RWPE2 (cell line): ENCODE data around the gene NMNAT3.

ENCODE experiments used
- ATAC-seq: fragments of 200-7000 bp; cut with Tn5 transposase; 3 replicates; pipeline ENCODE4 v1.9.1; 2021; ENCODE audit warnings: low read depth
- DNase-seq: peaks from one replicate; pipeline ENCODE4 v3.0.0-alpha.2; 2020; ENCODE audit warnings: low spot score
- H3K27ac ChIP-seq: fragments of 450-650 bp; 2 replicates; pipeline ENCODE4 v1.5.1; 2017; ENCODE audit warnings: mild to moderate bottlenecking; ENCODE audit not compliant: poor library complexity, severe bottlenecking
- H3K27me3 ChIP-seq: fragments of 250-450 bp; sonication (Bioruptor Pico); 2 replicates; pipeline ENCODE4 v1.5.1; 2021; ENCODE audit warnings: mild to moderate bottlenecking, moderate library complexity; ENCODE audit not compliant: insufficient read depth, poor library complexity, severe bottlenecking
- H3K36me3 ChIP-seq: fragments of 250-450 bp; sonication (Bioruptor Pico); 2 replicates; pipeline ENCODE4 v1.5.1; 2020; ENCODE audit warnings: low read depth, mild to moderate bottlenecking, moderate library complexity
- H3K4me1 ChIP-seq: fragments of 250-450 bp; sonication (Bioruptor Pico); 2 replicates; pipeline ENCODE4 v1.5.1; 2021; ENCODE audit warnings: mild to moderate bottlenecking, moderate library complexity; ENCODE audit not compliant: insufficient read depth, poor library complexity, severe bottlenecking
- H3K4me3 ChIP-seq: fragments of 250-450 bp; sonication (Bioruptor Pico); 2 replicates; pipeline ENCODE4 v1.5.1; 2021; ENCODE audit warnings: mild to moderate bottlenecking, moderate library complexity; ENCODE audit not compliant: severe bottlenecking
- H3K9me3 ChIP-seq: fragments of 250-450 bp; sonication (Bioruptor Pico); 2 replicates; pipeline ENCODE4 v1.5.1; 2021; ENCODE audit warnings: mild to moderate bottlenecking, moderate library complexity; ENCODE audit not compliant: severe bottlenecking
- TF ChIP-seq, protein P1 (sequence below): fragments of 450-650 bp; IDR thresholded peaks from one replicate; pipeline ENCODE4 v1.5.1; 2017; ENCODE audit warnings: mild to moderate bottlenecking, moderate library complexity; ENCODE audit not compliant: poor library complexity, severe bottlenecking

The NMNAT3 gene

DNA sequence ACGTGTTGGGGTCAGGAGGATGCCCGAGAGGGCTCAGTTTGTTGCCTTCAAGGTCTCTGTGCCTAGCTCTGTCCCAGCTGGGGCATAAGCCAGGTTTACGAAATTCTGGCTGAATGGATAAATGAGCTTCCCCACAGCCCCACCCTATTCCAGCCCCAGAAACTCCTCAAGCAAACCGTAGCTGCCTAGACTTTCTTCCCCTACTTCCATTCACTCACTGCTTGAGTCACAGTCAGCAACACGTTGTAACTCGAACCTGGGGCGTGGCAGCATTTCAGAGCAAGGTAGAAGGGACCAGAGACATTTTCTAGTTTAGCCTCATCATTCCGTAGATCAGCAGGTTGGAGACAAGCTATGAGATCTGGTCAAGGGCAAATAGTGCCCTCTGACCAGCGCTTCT lies 24.2 kb downstream of the NMNAT3 start:
- peaks cover 15% of the 10 kb centered on the region for H3K4me1 ChIP-seq
- DNase-seq (peak; percentile 84), ATAC-seq (peak; percentile 99)
- no peaks in the 10 kb centered on the region for H3K27me3 ChIP-seq
- H3K4me3 ChIP-seq = no peak overlapping the region
- H3K9me3 ChIP-seq = no peaks in the 10 kb centered on the region
- TF ChIP-seq, protein P1, sequence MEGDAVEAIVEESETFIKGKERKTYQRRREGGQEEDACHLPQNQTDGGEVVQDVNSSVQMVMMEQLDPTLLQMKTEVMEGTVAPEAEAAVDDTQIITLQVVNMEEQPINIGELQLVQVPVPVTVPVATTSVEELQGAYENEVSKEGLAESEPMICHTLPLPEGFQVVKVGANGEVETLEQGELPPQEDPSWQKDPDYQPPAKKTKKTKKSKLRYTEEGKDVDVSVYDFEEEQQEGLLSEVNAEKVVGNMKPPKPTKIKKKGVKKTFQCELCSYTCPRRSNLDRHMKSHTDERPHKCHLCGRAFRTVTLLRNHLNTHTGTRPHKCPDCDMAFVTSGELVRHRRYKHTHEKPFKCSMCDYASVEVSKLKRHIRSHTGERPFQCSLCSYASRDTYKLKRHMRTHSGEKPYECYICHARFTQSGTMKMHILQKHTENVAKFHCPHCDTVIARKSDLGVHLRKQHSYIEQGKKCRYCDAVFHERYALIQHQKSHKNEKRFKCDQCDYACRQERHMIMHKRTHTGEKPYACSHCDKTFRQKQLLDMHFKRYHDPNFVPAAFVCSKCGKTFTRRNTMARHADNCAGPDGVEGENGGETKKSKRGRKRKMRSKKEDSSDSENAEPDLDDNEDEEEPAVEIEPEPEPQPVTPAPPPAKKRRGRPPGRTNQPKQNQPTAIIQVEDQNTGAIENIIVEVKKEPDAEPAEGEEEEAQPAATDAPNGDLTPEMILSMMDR = no peak
- no peak overlapping the region for H3K27ac ChIP-seq
- no peaks in the 10 kb centered on the region for H3K36me3 ChIP-seq

DNA sequence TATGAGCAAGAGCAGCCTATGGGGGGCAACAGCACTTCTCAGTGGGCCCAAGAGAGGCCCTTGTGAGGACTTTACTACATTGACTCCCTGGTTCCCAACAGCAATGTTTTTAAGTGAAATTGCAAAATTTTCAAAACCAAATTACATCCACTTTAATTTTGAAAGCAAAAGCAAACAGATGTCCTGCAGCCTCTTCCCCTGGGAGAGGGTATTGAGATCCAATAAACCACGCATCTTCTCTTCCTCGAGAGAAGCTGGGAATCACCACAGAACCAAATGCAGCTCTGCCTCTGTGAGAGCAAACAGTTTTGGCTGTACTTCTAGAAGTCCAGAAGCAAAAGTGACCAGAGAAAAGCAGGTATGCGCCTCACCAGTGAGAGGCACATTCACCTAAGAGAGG lies 25.2 kb downstream of the NMNAT3 start:
- Histone ChIP-seq H3K27ac (no peak overlapping the region), H3K36me3 (no peaks in the 10 kb centered on the region), H3K27me3 (no peaks in the 10 kb centered on the region), H3K9me3 (no peaks in the 10 kb centered on the region), H3K4me1 (peaks cover 15% of the 10 kb centered on the region), H3K4me3 (no peak overlapping the region)
- TF ChIP-seq, protein P1 = no peak
- ATAC-seq = no peak
- no peak for DNase-seq

- H3K27me3 ChIP-seq = no peaks in the 10 kb centered on the region
- DNase-seq (no peak), ATAC-seq (no peak)
- TF ChIP-seq, protein P1 = no peak
- no peaks in the 10 kb centered on the region for H3K4me1 ChIP-seq
- no peak overlapping the region for H3K4me3 ChIP-seq
- H3K9me3 ChIP-seq = no peaks in the 10 kb centered on the region
- no peaks in the 10 kb centered on the region for H3K36me3 ChIP-seq
- H3K27ac ChIP-seq = no peak overlapping the region
Observed at GRCh38 chr3:139647866-139648435, 29.8 kb downstream of the NMNAT3 start.

DNA sequence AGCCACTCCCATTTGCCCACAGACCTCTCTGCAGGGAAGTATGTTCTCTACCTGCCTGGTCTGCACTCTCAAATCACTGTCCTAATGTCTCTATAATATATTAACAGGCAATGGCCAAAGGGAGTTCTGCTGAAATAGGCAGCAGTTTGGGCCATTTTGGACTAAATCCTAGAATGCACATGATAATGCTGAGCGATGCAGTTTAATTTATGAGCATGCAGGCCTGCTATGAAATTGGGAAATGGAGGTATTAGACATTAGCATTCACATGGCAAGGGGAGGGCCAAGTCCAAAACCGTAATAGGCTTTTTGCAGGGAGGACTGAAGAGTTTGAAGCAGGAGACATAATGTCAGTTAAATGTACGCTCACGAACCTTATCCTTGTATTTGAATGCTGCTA lies 31.3 kb downstream of the NMNAT3 start:
- no peaks in the 10 kb centered on the region for H3K27me3 ChIP-seq
- TF ChIP-seq, protein P1 = no peak
- H3K4me3 ChIP-seq = no peak overlapping the region
- no peak for DNase-seq
- ATAC-seq = no peak
- H3K27ac ChIP-seq = no peak overlapping the region
- no peaks in the 10 kb centered on the region for H3K36me3 ChIP-seq
- no peaks in the 10 kb centered on the region for H3K4me1 ChIP-seq
- H3K9me3 ChIP-seq = no peaks in the 10 kb centered on the region

DNA sequence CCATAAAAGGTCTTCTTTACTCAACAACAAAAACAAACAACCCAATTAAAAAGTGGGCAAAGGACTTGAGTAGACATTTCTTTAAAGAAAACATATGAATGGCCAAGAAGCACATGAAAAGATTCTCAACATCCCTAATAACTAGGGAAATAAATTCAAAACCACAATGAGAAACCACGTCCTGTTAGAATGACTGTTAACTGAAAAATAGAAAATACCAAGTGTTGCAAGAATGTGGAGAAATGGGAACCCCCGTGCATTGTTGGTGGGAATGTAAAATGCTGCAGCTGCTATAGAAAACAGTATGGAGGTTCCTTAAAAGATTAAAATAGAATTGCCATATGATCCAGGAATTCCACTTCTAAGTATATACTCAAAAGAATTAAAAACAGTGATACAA lies 34.8 kb downstream of the NMNAT3 start:
- DNase-seq = no peak
- ATAC-seq = no peak
- Histone ChIP-seq H3K27me3 (no peaks in the 10 kb centered on the region), H3K9me3 (no peaks in the 10 kb centered on the region), H3K4me1 (no peaks in the 10 kb centered on the region), H3K4me3 (no peak overlapping the region), H3K27ac (no peak overlapping the region), H3K36me3 (no peaks in the 10 kb centered on the region)
- TF ChIP-seq, protein P1 = no peak
